Measurements from ENCODE around the gene NLRP3.

- TF ChIP-seq PATZ1 (CRISPR knock-in tag; IDR thresholded peaks at IDR 0.05; ENCODE audit: borderline replicate concordance) (no peak), PPARA (CRISPR knock-in tag; IDR thresholded peaks at IDR 0.05; ENCODE audit: borderline replicate concordance) (no peak), CSRNP3 (CRISPR knock-in tag; IDR thresholded peaks at IDR 0.05) (no peak), ZNF565 (CRISPR knock-in tag; conservative IDR thresholded peaks at IDR 0.05; ENCODE audit: low read depth) (no peak), BACH2 (CRISPR knock-in tag; IDR thresholded peaks at IDR 0.05; ENCODE audit: borderline replicate concordance) (no peak), CREB5 (CRISPR knock-in tag; IDR thresholded peaks at IDR 0.05; ENCODE audit: low read depth) (no peak), SNAI2 (CRISPR knock-in tag; IDR thresholded peaks at IDR 0.05) (no peak)
These were observed 19.8 kb downstream of the NLRP3 start for GRCh38 chr1:247435759-247436147.

Data from SK-N-SH treated with all-trans-retinoic acid at 6 μM for 48 hours (cell line).